GM19463 (cell line): ENCODE data around the gene RETREG1.

ENCODE experiments used
- ATAC-seq: cut with Tn5 transposase; IDR thresholded peaks from one replicate; pipeline ENCODE4 v1.9.1; 2021; ENCODE audit warnings: mild to moderate bottlenecking, moderate library complexity; ENCODE audit not compliant: unreplicated experiment

Gene RETREG1

GRCh38 chr5:16586556-16586955, 30.2 kb downstream of the RETREG1 start:
- ATAC-seq: no peak

GRCh38 chr5:16585041-16585667, 31.6 kb downstream of the RETREG1 start:
- no peak for ATAC-seq

GRCh38 chr5:16582081-16582480, 34.7 kb downstream of the RETREG1 start:
- no peak for ATAC-seq

- ATAC-seq: no peak
Observed at GRCh38 chr5:16580382-16580781, 36.4 kb downstream of the RETREG1 start.

- no peak for ATAC-seq
Observed at GRCh38 chr5:16579142-16579847, 37.5 kb downstream of the RETREG1 start.

- no peak for ATAC-seq
Observed at GRCh38 chr5:16578474-16578883, 38.3 kb downstream of the RETREG1 start.

GRCh38 chr5:16577677-16578076, 39.1 kb downstream of the RETREG1 start:
- no peak for ATAC-seq

GRCh38 chr5:16574789-16575721, 41.7 kb downstream of the RETREG1 start:
- ATAC-seq: no peak

GRCh38 chr5:16573401-16573800, 43.4 kb downstream of the RETREG1 start:
- no peak for ATAC-seq

GRCh38 chr5:16572289-16573015, 44.3 kb downstream of the RETREG1 start:
- no peak for ATAC-seq

GRCh38 chr5:16571016-16571415, 45.8 kb downstream of the RETREG1 start:
- ATAC-seq: no peak

GRCh38 chr5:16570121-16570815, 46.5 kb downstream of the RETREG1 start:
- ATAC-seq: no peak

GRCh38 chr5:16568875-16569580, 47.8 kb downstream of the RETREG1 start:
- no peak for ATAC-seq

GRCh38 chr5:16567365-16567764, 49.4 kb downstream of the RETREG1 start:
- no peak for ATAC-seq

GRCh38 chr5:16565118-16565517, 51.7 kb downstream of the RETREG1 start:
- ATAC-seq: no peak

- ATAC-seq: no peak
Observed at GRCh38 chr5:16564248-16564867, 52.4 kb downstream of the RETREG1 start.

- ATAC-seq: no peak
Observed at GRCh38 chr5:16563686-16564085, 53.1 kb downstream of the RETREG1 start.

- no peak for ATAC-seq
Observed at GRCh38 chr5:16561660-16562059, 55.1 kb downstream of the RETREG1 start.

GRCh38 chr5:16559702-16560101, 57.1 kb downstream of the RETREG1 start:
- ATAC-seq: no peak
